Esophagus squamous epithelium (tissue), 5 donors: ENCODE measurements around the gene STX12. TPM values are rescaled to one million over a fixed set of nuclear protein-coding genes. Genes with fewer than 3 reads are reported as not detected.

ENCODE experiments used
- DNase-seq: peaks from one replicate; lab custom pipeline; 2025; lab: John Stamatoyannopoulos, UW
- H3K27ac ChIP-seq, 4 donors: fragments of 200-600 bp; sonication (generic); one replicate each; pipeline ENCODE4 v1.5.1; 2016 to 2019; ENCODE audit warnings: mild to moderate bottlenecking in 1 of 4
- H3K27me3 ChIP-seq, 4 donors: fragments of 200-600 bp; sonication (generic); 1 replicate in 3 of 4; 2 replicates in 1 of 4; pipeline versions ENCODE4 v1.5.1 to v1.6.0; 2017 to 2021; ENCODE audit warnings: antibody characterized with exemption in 1 of 4
- H3K36me3 ChIP-seq, 3 donors: fragments of 200-600 bp; sonication (generic); one replicate each; pipeline ENCODE4 v1.5.1; 2016 to 2019
- H3K4me1 ChIP-seq, 3 donors: fragments of 200-600 bp; sonication (generic); one replicate each; pipeline ENCODE4 v1.5.1; 2017 to 2019
- H3K4me3 ChIP-seq, 4 donors: fragments of 200-600 bp; sonication (generic); 1 replicate in 3 of 4; 2 replicates in 1 of 4; pipeline ENCODE4 v1.5.1; 2016 to 2019; ENCODE audit warnings: mild to moderate bottlenecking in 2 of 4, moderate library complexity in 1 of 4
- H3K9me3 ChIP-seq, 3 donors: fragments of 200-600 bp; sonication (generic); one replicate each; pipeline ENCODE4 v1.5.1; 2016 to 2019
- POLR2A ChIP-seq, 4 donors: fragments of 450-650 bp; IDR thresholded peaks; one replicate each; pipeline ENCODE4 v1.6.1; 2017; ENCODE audit warnings: antibody characterized with exemption in 4 of 4, mild to moderate bottlenecking in 4 of 4, moderate library complexity in 3 of 4
- WGBS, 2 donors: methylation state at CpG; one replicate each; pipeline ENCODE4 v1.1.5; 2018; 5-methylcytosine and 5-hydroxymethylcytosine counted together
- intact Hi-C: fragments of 100-400 bp; cut with DNase I; formaldehyde crosslinking; loops from one replicate; pipeline ENCODE4 v1.15.0; 2022
- small RNA-seq, 4 donors: library from RNA; depleted of rRNA; stranded (forward); fragments of <200 nt; gene quantifications; one replicate each; pipeline ENCODE3, GENCODE V24; 2016
- total RNA-seq, 4 donors: library from RNA; depleted of rRNA; stranded (reverse); fragments of >200 nt; gene quantifications; one replicate each; pipeline ENCODE4 v1.1.0, GENCODE V29; 2016
- TF ChIP-seq, protein P1 (sequence below), 6 experiments: fragments of 450-650 bp in 4 of 6; fragments of 200-600 bp in 2 of 6; sonication (generic) in 2 of 6; IDR thresholded peaks; one replicate each; pipeline ENCODE4 v1.5.1; 2016 to 2019; ENCODE audit warnings: antibody characterized with exemption in 6 of 6, mild to moderate bottlenecking in 4 of 6, moderate library complexity in 4 of 6
- donor health status: DM: yes; HTN: yes; CAD: no.

STX12 gene
- total RNA-seq, 4 donors from 2014 or later: 52.6 to 64.4 (median 56.8) TPM

DNA sequence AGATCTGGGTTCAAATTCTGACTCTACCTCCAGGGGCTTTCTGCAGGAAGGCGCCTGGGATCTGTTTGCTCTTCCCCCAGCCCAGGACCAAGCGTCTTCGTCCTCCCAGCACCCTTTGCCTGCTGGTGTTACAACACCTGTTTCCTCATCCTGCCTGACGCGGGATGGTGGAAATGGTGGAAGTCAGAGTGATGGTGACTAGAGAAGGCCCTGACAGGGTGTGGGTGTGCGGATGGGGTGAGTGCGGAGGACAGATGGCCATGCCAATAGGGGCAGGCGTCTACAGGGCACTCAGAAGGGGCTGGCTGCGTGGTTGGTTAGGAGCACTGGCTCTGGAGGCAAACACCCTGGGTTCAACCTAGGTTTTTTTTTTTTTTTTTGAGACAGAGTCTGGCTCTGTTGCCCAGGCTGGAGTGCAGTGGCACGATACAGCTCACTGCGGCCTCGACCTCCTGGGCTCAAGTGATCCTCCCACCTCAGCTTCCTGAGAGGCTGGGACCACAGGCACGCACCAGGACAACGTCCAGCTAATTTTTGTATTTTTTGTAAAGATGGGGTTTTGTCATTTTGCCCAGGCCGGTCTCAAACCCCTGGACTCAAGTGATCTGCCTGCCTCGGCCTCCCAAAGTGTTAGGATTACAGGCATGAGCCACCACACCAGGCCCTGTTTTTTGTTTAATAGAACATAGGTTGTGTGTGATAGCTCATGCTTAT is 100.8 kb downstream of the STX12 start:
- 61 to 74% methylated on average over 12 to 16 of the region's 16 CpGs for WGBS, 2 donors
- peak overlapping the region; percentile 58 to 86 (median 76) for H3K27ac ChIP-seq
- DNase-seq: no peak
- no peaks in the 10 kb centered on the region for H3K27me3 ChIP-seq
- peak overlapping the region; percentile 49 to 77 (median 66) for H3K4me3 ChIP-seq
- intact Hi-C loops: no loop called here
- H3K4me1 ChIP-seq: peaks cover 0 to 38% (median 18%) of the 10 kb centered on the region in 3 donors
- H3K9me3 ChIP-seq: no peaks in the 10 kb centered on the region
- no peaks in the 10 kb centered on the region for H3K36me3 ChIP-seq
- TF ChIP-seq, protein P1, sequence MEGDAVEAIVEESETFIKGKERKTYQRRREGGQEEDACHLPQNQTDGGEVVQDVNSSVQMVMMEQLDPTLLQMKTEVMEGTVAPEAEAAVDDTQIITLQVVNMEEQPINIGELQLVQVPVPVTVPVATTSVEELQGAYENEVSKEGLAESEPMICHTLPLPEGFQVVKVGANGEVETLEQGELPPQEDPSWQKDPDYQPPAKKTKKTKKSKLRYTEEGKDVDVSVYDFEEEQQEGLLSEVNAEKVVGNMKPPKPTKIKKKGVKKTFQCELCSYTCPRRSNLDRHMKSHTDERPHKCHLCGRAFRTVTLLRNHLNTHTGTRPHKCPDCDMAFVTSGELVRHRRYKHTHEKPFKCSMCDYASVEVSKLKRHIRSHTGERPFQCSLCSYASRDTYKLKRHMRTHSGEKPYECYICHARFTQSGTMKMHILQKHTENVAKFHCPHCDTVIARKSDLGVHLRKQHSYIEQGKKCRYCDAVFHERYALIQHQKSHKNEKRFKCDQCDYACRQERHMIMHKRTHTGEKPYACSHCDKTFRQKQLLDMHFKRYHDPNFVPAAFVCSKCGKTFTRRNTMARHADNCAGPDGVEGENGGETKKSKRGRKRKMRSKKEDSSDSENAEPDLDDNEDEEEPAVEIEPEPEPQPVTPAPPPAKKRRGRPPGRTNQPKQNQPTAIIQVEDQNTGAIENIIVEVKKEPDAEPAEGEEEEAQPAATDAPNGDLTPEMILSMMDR (IDR thresholded peaks at IDR 0.05): no peak
- peak in 1 of 4 donors; percentile 47 for TF ChIP-seq POLR2A (IDR thresholded peaks at IDR 0.05)

Small RNA genes within 50 kb of the gene (small RNA-seq; reads per million reads assigned to genes)
- gene AL020997.2 (0 to 0.09 (median 0) reads per million in 4 donors), gene RNU6-1245P (0 reads per million in 4 donors), gene SCARNA1 (39.6 to 181 (median 67.8) reads per million in 4 donors)

Other genes starting within 250 kb of the STX12 start
- gene AHDC1, start 169.1 kb upstream of the STX12 start, total RNA-seq: 100 to 1,000 TPM in 1 of 4 donors, 10 to 100 TPM in 3; 22.2 to 112 (median 30.6) TPM
- gene FGR, start 138.0 kb upstream of the STX12 start, total RNA-seq: 10 to 100 TPM in 2 of 4 donors, 1 to 10 TPM in 2; 1.2 to 12.4 (median 7.5) TPM
- 100 to 1,000 TPM in 1 of 4 donors, 10 to 100 TPM in 2, 1 to 10 TPM in 1; 4.0 to 194 (median 13.6) TPM for gene IFI6, start 101.0 kb upstream of the STX12 start, total RNA-seq
- 10 to 100 TPM in 1 of 4 donors, 1 to 10 TPM in 3; 4.9 to 14.7 (median 9.5) TPM for gene FAM76A, start 47.3 kb upstream of the STX12 start, total RNA-seq
- 10 to 100 TPM; 21.3 to 41.2 (median 33.4) TPM for gene PPP1R8, start 57.6 kb downstream of the STX12 start, total RNA-seq
- gene THEMIS2, start 99.3 kb downstream of the STX12 start, total RNA-seq: 10 to 100 TPM in 2 of 4 donors, 1 to 10 TPM in 2; 2.0 to 13.9 (median 8.6) TPM
- gene RPA2, start 141.4 kb downstream of the STX12 start, total RNA-seq: 10 to 100 TPM; 11.8 to 38.2 (median 23.4) TPM
- gene SMPDL3B, start 161.8 kb downstream of the STX12 start, total RNA-seq: 1 to 10 TPM in 2 of 4 donors, under 1 TPM in 2; 0.76 to 6.3 (median 1.9) TPM
- 1 to 10 TPM; 2.9 to 6.2 (median 4.3) TPM for gene XKR8, start 186.8 kb downstream of the STX12 start, total RNA-seq